H4 (cell line): ENCODE data around the gene TAS1R3. TPM values are rescaled to one million over a fixed set of nuclear protein-coding genes. Genes with fewer than 3 reads are reported as not detected.

Source experiments
- DNase-seq: peaks from one replicate; pipeline ENCODE4 v3.0.0-alpha.2; 2015; ENCODE audit warnings: low spot score
- total RNA-seq: library from RNA; depleted of rRNA; stranded (reverse); fragments of >200 nt; shearing (Covaris generic); gene quantifications from 2 replicates; pipeline ENCODE4 v1.2.3, GENCODE V29; 2014

Gene TAS1R3
- total RNA-seq, 1 experiment from 2014 or later: not detected

DNA sequence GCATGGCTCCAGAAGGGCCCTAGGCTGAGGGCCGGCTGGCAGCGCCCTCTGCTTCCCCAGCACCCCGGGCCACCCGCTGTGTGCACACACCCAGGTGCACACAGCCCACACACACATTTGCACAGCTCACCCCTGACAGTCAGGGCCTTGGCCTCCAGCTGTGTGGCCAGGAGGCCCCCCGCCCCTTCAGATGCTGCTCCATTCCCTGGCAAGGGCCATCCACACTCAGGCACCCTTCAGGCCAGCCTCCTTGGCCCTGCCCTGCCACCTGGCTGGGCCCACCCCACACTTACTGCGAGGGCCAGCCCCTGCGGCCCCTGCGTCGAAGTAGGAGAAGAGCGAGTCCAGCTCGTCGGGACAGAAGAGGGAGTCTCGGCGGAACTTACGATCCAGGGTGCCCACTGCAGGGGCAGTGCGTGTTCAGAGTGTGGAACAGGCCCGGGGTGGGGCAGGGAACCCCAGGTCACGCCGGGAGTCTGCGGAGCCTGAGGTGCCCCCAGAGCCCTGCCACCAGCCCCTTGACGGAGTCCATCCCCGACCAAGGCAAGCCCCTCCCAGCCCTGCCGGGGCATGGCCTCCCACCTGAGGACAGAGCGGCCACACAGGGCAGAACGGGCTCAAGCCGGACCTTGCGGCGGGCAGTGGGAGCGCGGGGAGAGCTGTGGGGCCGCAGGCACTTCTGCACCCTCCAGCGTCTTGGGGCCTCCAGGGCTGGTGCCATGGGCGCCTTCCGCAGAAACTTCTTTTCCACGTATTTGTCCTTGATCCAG lies 35.7 kb upstream of the TAS1R3 start:
- DNase-seq: no peak

GRCh38 chr1:1296070-1297061 lies 34.7 kb upstream of the TAS1R3 start:
- DNase-seq: no peak

DNA sequence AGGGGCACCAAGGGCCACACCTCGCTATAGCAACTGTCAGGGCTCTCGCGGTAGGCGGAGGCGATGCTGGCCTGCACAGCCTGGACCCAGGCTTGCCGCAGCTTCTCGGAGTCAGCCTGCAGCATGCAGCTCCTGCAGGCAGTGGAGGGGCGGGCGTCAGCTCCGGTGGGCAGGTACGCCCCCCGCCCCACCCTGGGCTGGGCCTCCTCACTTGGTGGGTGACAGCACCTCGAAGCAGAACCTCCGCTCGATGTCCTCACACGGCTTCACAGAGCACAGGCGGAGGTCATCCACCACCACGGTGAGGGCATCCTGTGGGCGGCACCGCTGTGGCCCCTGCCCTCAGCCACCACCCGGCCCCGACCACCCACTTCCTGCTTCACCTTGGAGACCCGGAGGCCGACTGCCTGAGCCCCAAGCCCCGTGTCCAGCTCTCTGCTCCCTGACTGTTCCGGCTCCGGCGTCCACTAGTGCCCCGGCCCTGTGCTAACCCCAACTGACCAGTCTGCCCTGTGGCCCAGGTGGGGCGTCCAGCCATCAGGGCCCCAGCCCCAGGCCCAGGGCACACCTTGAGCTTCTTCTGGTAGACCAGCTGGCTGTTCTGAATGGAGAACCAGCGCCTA lies 33.2 kb upstream of the TAS1R3 start:
- no peak for DNase-seq

- DNase-seq: no peak
Observed at GRCh38 chr1:1298861-1299685, 32.0 kb upstream of the TAS1R3 start.

- DNase-seq: no peak
Observed at GRCh38 chr1:1299686-1300351, 31.3 kb upstream of the TAS1R3 start.

GRCh38 chr1:1300352-1300739 lies 30.7 kb upstream of the TAS1R3 start:
- DNase-seq: no peak

- no peak for DNase-seq
Observed at GRCh38 chr1:1302006-1302430, 29.1 kb upstream of the TAS1R3 start.

GRCh38 chr1:1302951-1303509 lies 28.1 kb upstream of the TAS1R3 start:
- DNase-seq: no peak

GRCh38 chr1:1303736-1304135 lies 27.3 kb upstream of the TAS1R3 start:
- no peak for DNase-seq

DNA sequence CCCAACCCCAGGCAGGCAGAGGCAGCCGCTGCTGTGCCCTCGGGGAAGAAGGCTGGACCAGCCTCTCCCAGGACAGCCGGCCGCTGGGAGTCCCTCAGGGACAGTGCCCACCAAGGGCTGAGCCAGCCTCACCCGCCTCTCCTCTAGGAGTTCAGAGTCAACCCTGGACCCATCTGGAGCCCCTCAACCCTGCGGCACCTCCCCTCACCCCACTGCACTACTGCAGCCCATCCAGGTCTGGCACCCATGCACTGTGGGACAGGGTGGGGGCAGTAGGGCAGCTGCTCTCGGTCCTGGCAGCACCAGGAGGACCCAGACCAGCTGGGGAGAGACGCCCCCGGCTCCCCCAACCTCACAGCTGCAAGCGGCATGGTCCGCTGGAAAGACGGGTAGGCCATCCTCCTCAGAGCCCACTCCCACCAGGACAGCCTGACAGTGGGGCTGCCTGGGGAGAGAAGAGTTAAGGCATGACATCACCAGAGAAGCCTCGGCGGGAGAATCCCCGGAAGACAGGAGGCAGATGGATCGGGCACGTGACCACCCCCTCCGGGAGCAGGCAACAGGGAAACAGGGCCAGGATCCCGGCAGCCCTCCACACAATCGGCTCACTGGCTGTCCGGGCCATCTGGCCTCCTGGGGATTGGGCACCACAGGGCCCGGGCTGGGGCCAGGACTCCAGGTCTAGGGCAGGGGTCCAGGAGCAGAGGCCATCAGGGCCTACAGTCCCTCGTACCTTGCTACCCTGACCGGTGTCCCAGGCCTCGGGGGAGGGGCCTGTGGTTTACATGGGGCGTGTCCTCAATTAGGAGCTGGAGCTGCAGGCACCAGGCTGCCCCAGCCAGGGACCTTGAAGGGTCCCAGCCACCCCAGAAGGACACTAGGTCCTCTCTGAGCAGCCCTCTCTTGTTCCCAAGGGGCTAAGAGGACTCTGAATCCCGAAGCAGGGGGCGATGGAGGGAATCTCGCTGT lies 26.5 kb upstream of the TAS1R3 start:
- DNase-seq: peak; percentile 71

GRCh38 chr1:1305300-1306069 lies 25.6 kb upstream of the TAS1R3 start:
- DNase-seq: peak; percentile 87

DNA sequence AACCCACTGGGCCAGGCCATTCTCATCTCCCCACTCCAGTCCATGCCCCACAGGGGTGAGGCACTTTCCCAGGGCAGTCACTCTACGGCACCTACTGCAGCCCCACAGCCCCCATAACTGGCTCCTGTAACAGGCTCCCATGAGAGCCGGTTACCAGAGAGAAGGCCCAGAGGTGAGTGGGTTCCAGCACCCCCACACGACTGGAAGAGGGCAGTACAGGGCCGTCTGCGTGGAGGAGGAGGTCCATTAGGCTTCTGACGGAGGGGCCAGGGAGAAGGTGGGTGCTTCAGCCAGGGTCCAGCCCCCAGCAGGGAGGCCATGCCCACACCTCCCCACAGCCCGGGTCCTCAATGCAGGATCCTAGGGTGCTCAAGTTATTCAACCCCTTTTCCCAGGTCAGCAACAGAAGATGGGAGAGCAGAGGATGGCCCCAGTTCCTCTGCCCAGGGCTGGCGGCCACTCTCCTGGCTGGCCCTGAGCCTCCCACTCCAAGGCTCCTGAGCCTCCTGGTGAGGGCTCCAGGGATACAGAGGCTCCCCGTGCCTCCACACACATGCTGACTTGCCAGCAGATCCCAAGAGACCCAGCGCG lies 24.9 kb upstream of the TAS1R3 start:
- DNase-seq: no peak

DNA sequence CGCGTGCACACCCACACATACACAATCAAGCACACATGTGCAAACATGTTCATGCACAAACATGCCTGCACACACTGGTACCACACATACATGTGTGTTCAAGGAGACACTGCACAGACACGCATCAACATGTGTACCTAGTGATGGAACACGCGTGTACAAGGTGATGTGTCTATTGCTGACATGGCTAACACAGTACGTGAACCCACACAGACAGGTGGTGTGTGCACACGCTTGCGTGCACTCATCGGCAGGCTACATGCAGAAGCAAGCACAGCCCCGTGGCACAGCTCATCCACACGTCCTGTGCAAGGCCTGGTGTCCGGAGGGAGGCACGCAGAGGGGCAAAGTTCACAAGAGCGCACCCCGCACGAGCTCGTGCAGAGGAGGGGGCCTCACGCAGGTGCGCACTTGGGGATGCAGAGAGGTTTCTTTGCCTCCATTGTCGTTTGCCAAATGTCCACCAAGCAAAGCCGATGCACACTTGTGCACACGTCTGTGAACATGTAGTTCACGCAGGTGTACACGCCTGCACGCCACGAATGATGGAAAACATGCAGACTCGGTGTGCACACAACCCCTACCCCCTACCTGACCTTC lies 24.3 kb upstream of the TAS1R3 start:
- DNase-seq: no peak

GRCh38 chr1:1307261-1307922 lies 23.7 kb upstream of the TAS1R3 start:
- no peak for DNase-seq

- peak; percentile 90 for DNase-seq
Observed at GRCh38 chr1:1307923-1308755, 22.9 kb upstream of the TAS1R3 start, which contains the start of the genes ACAP3 and PUSL1. TSS of gene ACAP3 (minus strand) at chr1:1307930. CDS start at chr1:1307815, 115 bp downstream. TSS of gene PUSL1 (plus strand) at chr1:1308597. CDS start at chr1:1308644, 47 bp downstream.

GRCh38 chr1:1308756-1309250 lies 22.3 kb upstream of the TAS1R3 start:
- DNase-seq: no peak
